ENCODE measurements around the gene CDH2.

Gene CDH2

GRCh38 chr18:28086670-28087552 lies 90.0 kb downstream of the CDH2 start:
- DNase-seq (ENCODE audit: low spot score) = no peak

- no peak for DNase-seq (ENCODE audit: low spot score)
Measured at GRCh38 chr18:28081516-28081915, 95.4 kb downstream of the CDH2 start.

- DNase-seq (ENCODE audit: low spot score) = no peak
Measured at GRCh38 chr18:28080876-28081300, 96.0 kb downstream of the CDH2 start.

GRCh38 chr18:28079883-28080282 lies 97.0 kb downstream of the CDH2 start:
- DNase-seq (ENCODE audit: low spot score) = no peak

- no peak for DNase-seq (ENCODE audit: low spot score)
Measured at GRCh38 chr18:28078849-28079248, 98.1 kb downstream of the CDH2 start.

- no peak for DNase-seq (ENCODE audit: low spot score)
Measured at GRCh38 chr18:28078298-28078697, 98.6 kb downstream of the CDH2 start.

GRCh38 chr18:28075501-28075900 lies 101.4 kb downstream of the CDH2 start:
- no peak for DNase-seq (ENCODE audit: low spot score)

- no peak for DNase-seq (ENCODE audit: low spot score)
Measured at GRCh38 chr18:28074076-28074475, 102.9 kb downstream of the CDH2 start.

- no peak for DNase-seq (ENCODE audit: low spot score)
Measured at GRCh38 chr18:28073658-28074057, 103.3 kb downstream of the CDH2 start.

- no peak for DNase-seq (ENCODE audit: low spot score)
Measured at GRCh38 chr18:28071199-28071598, 105.7 kb downstream of the CDH2 start.

- no peak for DNase-seq (ENCODE audit: low spot score)
Measured at GRCh38 chr18:28068207-28068606, 108.7 kb downstream of the CDH2 start.

- DNase-seq (ENCODE audit: low spot score) = no peak
Measured at GRCh38 chr18:28067346-28067745, 109.6 kb downstream of the CDH2 start.

GRCh38 chr18:28065793-28066186 lies 111.1 kb downstream of the CDH2 start:
- no peak for DNase-seq (ENCODE audit: low spot score)

- DNase-seq (ENCODE audit: low spot score) = no peak
Measured at GRCh38 chr18:28065031-28065792, 111.7 kb downstream of the CDH2 start.

- DNase-seq (ENCODE audit: low spot score) = no peak
Measured at GRCh38 chr18:28063926-28064325, 113.0 kb downstream of the CDH2 start.

GRCh38 chr18:28063271-28063761 lies 113.6 kb downstream of the CDH2 start:
- DNase-seq (ENCODE audit: low spot score) = no peak

- no peak for DNase-seq (ENCODE audit: low spot score)
Measured at GRCh38 chr18:28062443-28062842, 114.5 kb downstream of the CDH2 start.

GRCh38 chr18:28059861-28060260 lies 117.1 kb downstream of the CDH2 start:
- no peak for DNase-seq (ENCODE audit: low spot score)

- DNase-seq (ENCODE audit: low spot score) = no peak
Measured at GRCh38 chr18:28050545-28050944, 126.4 kb downstream of the CDH2 start.

- no peak for DNase-seq (ENCODE audit: low spot score)
Measured at GRCh38 chr18:28048612-28049011, 128.3 kb downstream of the CDH2 start.

- DNase-seq (ENCODE audit: low spot score) = no peak
Measured at GRCh38 chr18:28045880-28046279, 131.1 kb downstream of the CDH2 start.

GRCh38 chr18:28045176-28045810 lies 131.6 kb downstream of the CDH2 start:
- no peak for DNase-seq (ENCODE audit: low spot score)

- DNase-seq (ENCODE audit: low spot score) = no peak
Measured at GRCh38 chr18:28044036-28044435, 132.9 kb downstream of the CDH2 start.

Data from RKO (cell line).